ENCODE data around the gene HYAL1.
A peak's percentile ranks its signal among the peaks of the same experiment; 100 is the strongest.
"Not testable (repeated sequence)": the region's sequence is repeated elsewhere in the genome, so short reads cannot be mapped to it uniquely, and the experiment has no call there.

The HYAL1 gene

DNA sequence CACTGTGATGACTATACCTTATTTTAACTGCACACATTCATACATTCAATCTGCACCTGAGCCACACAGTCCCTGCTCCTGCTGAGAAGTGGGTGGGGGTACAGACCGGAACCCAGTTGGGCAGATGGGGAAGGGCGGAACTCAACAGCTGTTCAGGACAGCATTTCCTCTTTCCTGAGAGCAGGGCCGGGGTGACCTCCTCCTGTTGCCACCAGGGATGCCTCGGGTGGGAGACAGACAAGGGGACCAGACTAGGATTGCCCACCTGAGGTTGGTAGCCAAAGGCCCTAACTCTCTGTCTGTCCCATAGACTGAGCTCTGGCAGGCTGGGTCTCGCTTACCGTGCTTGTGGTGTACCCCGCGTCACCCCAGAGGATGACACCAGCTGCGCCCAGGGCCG lies 15.2 kb upstream of the HYAL1 start:
- DNase-seq (ENCODE audit: low read depth in 2 of 2) = no peak

DNA sequence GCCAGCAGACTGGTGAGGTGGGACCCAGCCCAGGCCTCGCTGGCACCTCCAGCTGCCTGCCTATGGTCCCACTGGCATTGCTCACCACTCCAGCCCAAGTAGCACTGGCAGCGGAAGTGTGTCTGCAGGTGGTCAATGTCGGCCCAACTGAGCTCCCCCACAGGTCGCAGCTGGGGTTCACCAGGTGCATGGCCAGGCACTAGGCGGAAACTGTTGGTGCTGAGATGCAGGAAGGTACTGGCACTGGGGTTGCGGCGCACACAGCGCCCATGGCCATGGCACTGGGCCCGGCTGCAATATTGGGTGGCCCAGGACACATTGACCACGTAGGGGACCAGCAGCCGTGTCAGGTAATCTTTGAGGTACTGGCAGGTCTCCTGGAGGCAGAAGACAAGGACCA lies 14.8 kb upstream of the HYAL1 start:
- no peak for DNase-seq (ENCODE audit: low read depth in 2 of 2)

DNA sequence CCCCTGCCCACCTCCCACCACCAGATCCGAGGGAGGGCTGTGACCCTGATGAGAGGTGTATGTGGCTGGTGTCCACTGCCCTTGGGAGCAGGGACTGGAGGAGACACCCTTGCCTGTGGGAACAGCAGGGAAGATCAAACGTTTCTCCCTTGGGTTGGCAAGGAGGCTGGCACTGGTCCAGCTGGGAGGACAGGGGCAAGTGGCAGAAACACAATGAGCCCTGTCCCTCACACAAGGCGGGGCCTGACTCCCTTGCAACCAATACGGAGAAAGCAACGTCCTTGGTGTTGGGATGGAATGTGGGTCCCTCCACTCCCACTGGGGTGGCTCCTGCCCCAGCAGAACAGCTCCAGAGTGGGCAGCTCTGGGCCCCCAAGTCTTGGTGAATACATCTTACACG lies 13.9 kb upstream of the HYAL1 start:
- DNase-seq (ENCODE audit: low read depth in 2 of 2) = no peak

DNA sequence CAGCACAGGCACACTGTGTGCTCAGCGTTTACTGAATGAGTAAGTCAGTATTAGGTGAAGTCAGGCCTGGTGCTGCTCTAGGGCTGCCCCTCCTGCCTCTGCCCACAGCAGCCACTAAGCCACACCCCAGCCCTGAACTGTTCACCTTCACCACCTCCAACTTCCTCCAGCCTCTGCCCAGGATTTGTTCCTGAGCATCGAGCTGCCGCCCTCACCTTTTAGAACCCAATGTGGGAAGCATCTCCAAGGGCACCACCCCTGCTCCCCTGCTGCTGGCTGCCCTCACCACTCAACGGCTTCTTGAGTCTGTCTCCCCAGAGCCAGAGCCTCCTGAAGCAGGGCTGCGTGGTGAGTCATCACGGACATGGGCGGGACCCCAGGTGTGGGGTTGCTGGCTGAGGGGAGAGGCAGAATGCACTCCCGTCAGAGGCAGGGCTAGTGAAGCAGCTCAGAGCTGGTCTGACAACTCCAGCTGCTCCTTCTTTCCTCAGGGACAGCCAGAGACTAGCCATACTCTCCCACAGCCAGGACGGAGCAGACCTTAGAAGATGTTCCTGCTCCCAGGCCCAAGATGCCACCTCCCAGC lies 13.4 kb upstream of the HYAL1 start:
- peak; percentile 50 to 63 for DNase-seq (ENCODE audit: low read depth in 2 of 2)

GRCh38 chr3:50314816-50315215 lies 11.4 kb upstream of the HYAL1 start:
- no peak for DNase-seq (ENCODE audit: low read depth in 2 of 2)

- DNase-seq (ENCODE audit: low read depth in 2 of 2) = no peak
Observed at GRCh38 chr3:50314342-50314741, 11.0 kb upstream of the HYAL1 start.

GRCh38 chr3:50312041-50312440 lies 8.7 kb upstream of the HYAL1 start:
- not testable (repeated sequence) for DNase-seq (ENCODE audit: low read depth in 2 of 2)

DNA sequence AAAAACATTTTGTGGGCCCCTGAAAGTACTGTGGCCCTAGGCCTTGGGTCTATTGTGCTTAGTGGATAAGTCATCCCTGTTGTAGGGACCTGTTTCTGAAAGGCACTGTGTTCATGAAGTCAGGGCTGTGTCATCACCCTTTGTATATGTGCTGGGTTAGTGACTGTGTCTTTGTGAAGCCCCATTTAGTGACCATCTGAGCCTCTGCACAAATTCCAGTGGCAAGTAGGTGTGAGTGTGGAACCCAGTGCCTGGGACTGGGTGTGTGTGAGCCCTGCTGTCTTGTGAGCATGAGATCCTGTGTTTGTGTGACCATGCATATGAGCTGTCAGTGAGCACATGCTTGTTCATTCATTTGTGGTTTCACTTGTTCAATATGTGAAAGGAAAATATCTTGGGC lies 1.2 kb upstream of the HYAL1 start:
- no peak for DNase-seq (ENCODE audit: low read depth in 2 of 2)

GRCh38 chr3:50302095-50303012 lies 1.0 kb downstream of the HYAL1 start:
- DNase-seq (ENCODE audit: low read depth in 2 of 2) = no peak

GRCh38 chr3:50300681-50301254 lies 2.6 kb downstream of the HYAL1 start:
- DNase-seq (ENCODE audit: low read depth in 2 of 2) = no peak

GRCh38 chr3:50299929-50300680 lies 3.3 kb downstream of the HYAL1 start:
- DNase-seq (ENCODE audit: low read depth in 2 of 2) = no peak

DNA sequence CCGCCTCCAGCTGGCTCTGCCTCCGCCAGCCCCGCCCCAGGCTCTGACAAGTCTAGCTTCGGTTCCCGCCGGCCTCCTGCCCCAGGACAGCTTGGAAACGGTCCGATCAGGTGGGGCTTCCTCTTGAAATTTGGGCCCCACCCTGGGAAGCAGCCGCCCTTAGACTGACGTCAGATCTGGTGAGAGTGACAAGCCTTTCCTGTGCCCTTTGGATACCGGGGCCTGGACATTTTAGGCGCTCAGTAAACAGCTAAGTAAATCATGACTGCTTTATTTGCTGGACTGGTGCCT lies 3.8 kb downstream of the HYAL1 start:
- DNase-seq (ENCODE audit: low read depth in 2 of 2) = no peak

GRCh38 chr3:50298836-50299637 lies 4.3 kb downstream of the HYAL1 start, which contains the start of the genes HYAL3 and NAA80:
TSS of gene HYAL3 (minus strand) at chr3:50299405. CDS start at chr3:50295602, 3,803 bp downstream.
TSS of gene NAA80 (minus strand) at chr3:50299405. CDS start at chr3:50297463, 1,942 bp downstream.
- peak; percentile 98 for DNase-seq (ENCODE audit: low read depth in 2 of 2)

- DNase-seq (ENCODE audit: low read depth in 2 of 2) = no peak
Observed at GRCh38 chr3:50297896-50298725, 5.3 kb downstream of the HYAL1 start.

- DNase-seq (ENCODE audit: low read depth in 2 of 2) = no peak
Observed at GRCh38 chr3:50297384-50297775, 6.0 kb downstream of the HYAL1 start.

DNA sequence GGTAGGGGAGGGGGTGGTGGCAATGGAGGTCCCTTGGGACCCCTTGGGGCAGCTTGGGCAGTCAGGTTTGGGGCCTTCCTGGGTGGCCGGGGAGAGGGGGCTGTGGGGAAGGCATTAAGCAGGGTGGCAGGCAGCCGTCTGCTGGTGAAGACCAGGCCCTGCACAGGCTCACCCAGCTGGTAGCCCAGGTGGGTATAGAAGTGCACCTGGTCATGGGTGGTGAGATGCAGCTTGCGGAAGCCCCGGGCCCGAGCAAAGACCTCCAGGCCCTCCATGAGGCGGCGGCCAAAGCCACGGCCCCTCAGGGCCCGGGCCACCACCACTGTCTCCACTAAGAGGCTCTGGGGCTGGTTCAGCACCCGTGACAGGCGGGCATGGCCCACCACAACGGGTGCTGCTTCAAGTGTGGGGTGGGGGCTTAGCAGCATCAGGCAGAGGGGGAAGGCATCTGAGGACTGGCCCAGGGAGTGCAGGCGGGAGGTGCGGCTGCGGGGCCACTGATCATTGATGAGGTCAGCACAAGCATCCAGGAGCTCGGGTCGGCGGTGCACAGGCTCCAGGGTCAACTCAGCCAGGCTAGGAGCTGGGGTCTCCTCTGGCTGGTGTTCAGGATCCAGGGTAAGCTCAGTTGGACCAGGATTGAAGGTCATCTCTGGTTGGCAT lies 6.5 kb downstream of the HYAL1 start:
- no peak for DNase-seq (ENCODE audit: low read depth in 2 of 2)

- DNase-seq (ENCODE audit: low read depth in 2 of 2) = no peak
Observed at GRCh38 chr3:50295553-50296431, 7.6 kb downstream of the HYAL1 start.

DNA sequence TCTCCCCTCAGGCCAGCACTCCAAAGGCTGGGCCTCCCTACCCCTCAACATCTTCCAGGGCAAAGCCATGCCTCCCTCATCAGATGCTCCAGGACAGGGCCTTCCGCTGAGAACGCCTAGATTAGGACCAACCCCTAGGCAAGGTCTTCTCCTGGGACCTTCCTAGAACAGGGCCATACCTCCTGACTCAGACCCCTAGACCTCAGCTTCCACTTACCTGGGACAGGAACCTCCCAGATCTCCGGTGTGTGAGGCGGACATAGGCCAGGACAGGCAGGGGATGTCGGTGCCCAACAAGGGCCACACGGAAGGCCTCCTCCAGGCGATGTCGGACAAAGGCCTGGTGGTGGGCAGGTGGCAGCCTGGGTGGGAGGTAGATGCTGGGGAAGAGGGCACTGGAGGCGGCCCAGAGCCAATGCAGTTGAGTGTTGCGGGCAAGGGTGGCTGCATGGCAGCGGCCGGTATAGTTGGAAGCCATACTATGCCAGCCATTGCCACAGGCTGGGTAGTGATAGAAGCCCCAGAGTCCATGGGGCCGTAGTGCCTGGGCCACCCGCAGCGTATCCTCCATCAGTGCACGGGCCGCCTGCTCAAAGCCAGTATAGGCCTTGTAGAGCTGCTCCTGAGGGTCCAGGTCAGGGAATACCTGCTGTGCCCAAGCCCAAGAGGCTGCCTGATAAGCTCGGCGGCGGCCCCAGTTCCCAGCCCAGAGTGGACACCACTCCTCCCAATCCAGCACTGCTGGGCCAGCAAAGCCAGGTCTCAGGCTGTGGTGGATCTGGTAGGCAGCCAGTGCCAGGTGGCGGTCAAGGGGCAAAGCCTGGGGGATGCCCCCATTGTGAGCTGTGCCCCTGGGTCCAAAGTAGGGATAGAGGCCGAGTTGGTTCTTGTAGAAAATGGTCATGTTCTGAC lies 8.6 kb downstream of the HYAL1 start:
- no peak for DNase-seq (ENCODE audit: low read depth in 2 of 2)

Measured in stimulated activated CD8-positive, alpha-beta memory T cell treated with anti-CD3 and anti-CD28 coated beads, Interleukin-15, amount 100 ng/mL, for 4 hours (primary cell).